Kidney glomerular epithelial cell (primary cell): Measurements from ENCODE around the gene SLC4A7.

Experiments used
- DNase-seq: peaks from one replicate; lab custom pipeline; 2025; lab: John Stamatoyannopoulos, UW

Gene SLC4A7

GRCh38 chr3:27323087-27323570 lies 161.1 kb downstream of the SLC4A7 start:
- DNase-seq: no peak
